Esophagus squamous epithelium (tissue), 4 donors: ENCODE data around the gene TUBG1.
"Not testable (repeated sequence)": the region's sequence is repeated elsewhere in the genome, so short reads cannot be mapped to it uniquely, and the experiment has no call there.

Experiments used
- CTCF ChIP-seq, 6 experiments: fragments of 450-650 bp in 4 of 6; fragments of 200-600 bp in 2 of 6; sonication (generic) in 2 of 6; IDR thresholded peaks; one replicate each; pipeline ENCODE4 v1.5.1; 2016 to 2019; ENCODE audit warnings: antibody characterized with exemption in 6 of 6, mild to moderate bottlenecking in 4 of 6, moderate library complexity in 4 of 6
- POLR2A ChIP-seq, 4 donors: fragments of 450-650 bp; IDR thresholded peaks; one replicate each; pipeline ENCODE4 v1.6.1; 2017; ENCODE audit warnings: antibody characterized with exemption in 4 of 4, mild to moderate bottlenecking in 4 of 4, moderate library complexity in 3 of 4

GRCh38 chr17:42609814-42610801 is 625 bp downstream of the TUBG1 start:
- TF ChIP-seq CTCF, POLR2A (IDR thresholded peaks at IDR 0.05): not testable (repeated sequence)
